HuH-7.5 (cell line): Measurements from ENCODE around the gene BACH2.

ENCODE experiments used
- DNase-seq: peaks from one replicate; pipeline ENCODE4 v3.0.0; 2011; ENCODE audit warnings: low spot score

BACH2 gene

DNA sequence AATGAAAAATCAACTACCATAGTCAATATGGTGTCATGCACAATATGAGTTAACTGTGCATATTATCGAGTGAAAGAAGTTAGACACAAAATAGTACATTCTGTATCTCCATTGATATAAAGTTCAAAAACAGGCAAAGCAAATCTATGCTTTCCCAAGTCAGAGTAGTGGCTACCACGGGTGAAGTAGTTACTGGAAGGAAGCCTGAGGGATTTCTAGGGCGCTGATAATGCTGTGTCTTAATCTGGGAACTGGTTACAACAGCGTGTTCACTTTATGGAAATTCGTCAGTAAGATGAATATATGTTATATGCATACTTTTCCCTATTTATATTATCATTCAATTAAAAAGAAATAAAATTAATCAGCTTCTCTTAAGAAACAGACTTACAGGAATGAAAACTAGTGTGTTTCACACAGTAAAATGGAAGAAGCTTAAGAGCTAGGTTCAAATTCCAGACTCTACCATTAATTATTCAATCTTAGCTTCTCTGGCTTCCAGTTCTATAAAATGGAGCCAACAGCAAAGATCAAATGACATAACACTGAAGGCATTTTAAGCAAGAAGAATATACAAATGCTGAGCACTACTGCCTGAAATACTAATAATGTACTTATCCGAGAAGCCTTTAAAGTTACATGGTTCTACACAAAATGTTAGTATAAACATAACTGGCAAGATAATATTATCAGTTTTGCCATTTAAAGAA, 19.2 kb downstream of the BACH2 start:
- no peak for DNase-seq

DNA sequence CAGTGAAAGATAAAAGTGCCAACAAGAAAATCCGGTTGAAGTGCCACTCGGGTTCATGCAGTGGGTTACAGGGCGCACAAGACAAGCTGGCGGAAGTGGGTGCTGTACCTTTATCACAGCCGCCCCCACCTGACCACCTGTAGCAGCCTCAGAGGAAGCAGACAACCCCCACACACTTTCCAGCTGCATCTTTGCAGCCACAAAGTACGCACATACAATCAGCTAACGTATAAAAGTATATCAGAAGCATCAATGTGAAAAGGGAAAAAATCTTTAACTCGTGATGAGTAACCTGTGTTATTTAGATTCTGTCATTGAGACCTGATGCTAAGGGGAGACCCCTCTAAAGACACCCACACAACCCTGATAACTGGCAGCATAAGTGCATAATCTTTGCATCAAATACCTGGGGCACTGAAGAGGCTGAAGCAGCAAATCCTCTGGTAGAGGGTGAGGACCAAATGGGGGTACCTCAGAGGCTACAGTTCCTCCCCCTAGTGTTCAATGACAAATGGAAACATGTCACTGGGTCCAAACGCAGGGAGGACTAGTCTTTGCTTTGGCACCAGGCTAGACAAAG, 22.1 kb downstream of the BACH2 start:
- DNase-seq = no peak

DNA sequence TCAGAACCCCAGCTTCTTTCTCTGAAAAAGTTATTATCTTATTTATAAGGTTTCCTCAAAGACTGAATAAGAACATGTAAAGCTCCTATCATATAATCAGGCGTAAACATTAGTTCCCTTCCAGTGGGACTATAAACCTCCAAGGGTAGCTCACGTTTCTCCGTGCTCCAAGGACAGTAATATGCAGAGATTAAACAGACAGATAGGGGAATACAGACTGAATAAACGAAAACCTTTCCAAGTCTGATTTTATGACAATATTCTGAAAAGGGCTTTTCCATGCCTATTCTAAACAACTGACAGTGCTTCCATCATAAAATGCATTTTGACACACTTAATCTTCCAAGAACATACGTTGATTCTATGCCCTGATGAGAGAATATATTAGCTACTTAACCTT, 22.8 kb downstream of the BACH2 start:
- no peak for DNase-seq

DNA sequence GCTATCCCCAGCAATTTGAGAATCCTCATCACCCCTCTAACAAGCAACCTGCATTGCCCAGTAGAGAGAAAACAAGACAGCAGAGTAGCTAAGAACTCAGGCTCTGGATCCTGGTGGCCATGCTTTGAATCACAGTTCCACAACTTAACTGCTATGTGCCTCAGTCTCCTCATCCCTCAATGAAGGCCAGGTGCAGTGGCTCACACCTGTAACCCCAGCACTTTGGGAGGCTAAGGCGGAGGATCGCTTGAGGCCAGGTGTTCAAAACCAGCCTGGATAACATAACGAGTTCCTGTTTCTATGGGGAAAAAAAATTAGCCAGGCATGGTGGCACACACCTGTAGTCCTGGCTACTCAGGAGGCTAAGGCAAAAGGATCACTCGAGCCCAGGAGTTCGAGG, 23.7 kb downstream of the BACH2 start:
- DNase-seq = no peak

GRCh38 chr6:90271831-90272230, 24.8 kb downstream of the BACH2 start:
- DNase-seq = no peak

DNA sequence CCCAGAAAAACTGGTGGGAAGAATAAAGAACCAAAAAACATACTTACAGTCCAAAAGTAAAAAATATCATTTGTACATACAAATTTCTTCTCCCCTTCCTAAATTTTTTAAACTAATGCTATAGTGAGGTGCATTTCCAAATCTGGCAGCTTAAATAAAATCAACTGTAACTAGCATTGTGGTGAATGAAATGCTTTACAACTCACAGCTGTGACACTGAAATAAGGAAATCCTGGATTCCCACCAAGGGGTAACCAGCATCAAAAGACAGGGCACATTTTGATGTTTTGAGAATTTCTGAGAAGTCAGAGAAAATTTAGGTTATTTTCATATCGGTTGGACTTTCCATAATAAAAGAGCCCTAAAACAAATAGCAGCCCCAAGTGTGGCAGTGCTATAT, 27.3 kb downstream of the BACH2 start:
- no peak for DNase-seq

DNA sequence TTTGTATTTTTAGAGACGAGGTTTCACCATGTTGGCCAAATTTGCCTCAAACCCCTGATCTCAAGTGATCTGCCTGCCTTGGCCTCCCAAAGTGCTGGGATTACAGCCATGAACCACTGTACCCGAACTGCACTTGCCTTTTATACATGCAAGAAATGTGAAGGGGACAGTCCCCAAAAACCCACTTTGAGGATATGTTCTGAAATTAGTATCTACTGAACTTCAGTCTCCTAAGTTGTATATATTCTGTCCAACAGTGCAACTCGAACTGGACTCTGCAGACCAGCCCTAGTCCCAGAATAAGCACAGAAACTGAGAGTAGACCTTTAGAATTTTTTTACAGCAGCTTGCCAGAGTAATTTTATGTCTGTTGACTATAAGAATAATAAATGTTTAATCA, 28.5 kb downstream of the BACH2 start:
- no peak for DNase-seq

GRCh38 chr6:90266905-90267621, 29.6 kb downstream of the BACH2 start:
- no peak for DNase-seq

DNA sequence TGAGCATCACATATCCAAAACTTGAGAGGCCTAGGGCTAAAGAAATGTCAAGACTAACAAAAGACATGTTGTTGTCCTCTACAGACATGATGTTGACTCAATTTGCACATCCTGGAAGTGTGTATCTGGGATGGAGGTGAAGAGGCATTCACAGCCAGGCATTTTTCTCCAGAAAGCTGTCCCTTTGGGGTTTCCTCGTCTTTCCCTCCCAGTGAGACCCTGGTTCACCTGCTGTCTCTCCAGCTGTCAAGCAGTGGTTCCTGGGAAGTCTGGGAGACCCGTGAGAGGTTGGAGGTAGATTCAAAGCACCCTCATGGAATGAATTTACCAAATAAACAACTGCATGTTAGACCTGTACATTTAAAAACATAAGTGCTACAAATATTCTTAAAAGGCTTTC, 32.1 kb downstream of the BACH2 start:
- no peak for DNase-seq

GRCh38 chr6:90263633-90264032, 33.0 kb downstream of the BACH2 start:
- no peak for DNase-seq

DNA sequence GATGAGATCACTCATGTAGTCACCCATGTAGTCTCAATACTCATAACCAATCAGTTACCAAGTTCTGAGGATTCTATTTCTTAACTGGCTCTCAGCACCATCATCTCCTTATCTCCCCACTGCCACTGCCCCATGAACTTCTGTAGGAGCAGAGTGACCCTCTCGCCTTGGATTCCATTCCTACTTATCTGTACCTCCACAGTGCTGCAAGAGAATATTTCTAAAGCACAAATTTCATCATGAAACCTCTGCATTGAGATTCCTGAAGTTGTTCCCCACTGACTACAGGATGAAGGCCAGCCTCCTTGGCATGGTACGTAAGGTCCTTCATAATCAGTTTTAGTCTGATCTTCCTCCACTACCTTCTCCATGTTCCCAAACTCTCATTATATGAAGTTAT, 34.8 kb downstream of the BACH2 start:
- DNase-seq = no peak

- DNase-seq = no peak
These were observed 39.2 kb downstream of the BACH2 start for GRCh38 chr6:90257486-90257738.

DNA sequence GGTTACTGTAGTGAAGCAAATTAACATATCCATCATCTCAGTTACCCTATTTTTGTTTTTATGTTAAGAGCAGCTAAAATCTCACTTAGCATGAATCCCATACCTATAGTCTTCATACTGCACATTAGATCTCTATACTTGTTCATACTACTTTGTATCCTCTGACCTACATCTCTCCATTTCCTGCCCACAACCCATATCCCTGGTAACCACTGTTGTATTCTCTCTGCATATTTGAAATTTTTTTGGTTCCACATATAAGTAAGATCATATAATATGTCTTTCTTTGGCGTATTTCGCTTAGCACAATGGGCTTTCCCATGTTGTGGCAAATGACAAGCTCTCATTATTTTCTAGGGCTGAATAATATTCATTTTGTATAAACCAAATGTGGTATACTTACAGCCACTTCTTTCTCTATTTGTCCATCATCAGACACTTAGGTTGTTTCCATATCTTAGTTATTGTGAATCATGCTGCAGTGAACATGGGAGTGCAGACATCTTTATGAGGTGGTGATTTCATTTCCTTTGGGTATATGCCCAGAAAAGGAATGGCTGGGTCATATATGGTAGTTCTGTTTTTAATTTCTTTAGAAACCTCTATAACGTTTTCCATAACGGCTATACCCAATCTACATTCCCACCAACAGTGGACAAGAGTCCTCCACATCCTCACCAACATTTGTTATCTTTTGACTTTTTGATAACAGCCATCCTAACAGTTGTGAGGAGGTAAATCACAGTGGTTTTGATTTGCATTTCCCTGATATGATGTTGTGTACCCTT, 39.8 kb downstream of the BACH2 start:
- no peak for DNase-seq

DNA sequence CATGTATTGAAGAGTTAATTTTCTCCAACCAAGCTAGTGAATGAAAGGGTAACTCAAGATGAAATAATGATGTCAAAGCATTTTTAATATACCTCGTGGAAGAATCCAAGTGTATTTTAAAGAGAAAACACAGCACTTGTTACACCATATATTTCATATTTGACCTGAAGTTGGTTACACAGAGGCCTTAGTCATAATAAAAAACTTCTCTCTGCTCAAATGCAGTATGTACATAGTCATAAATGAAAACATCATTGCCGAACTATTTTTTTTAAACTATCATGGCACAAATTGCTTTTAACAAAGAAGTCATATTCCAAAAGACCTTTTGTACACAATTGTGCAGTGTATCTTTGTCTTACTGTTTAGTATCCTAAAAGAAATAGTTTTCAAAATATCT, 43.0 kb downstream of the BACH2 start:
- DNase-seq = no peak

DNA sequence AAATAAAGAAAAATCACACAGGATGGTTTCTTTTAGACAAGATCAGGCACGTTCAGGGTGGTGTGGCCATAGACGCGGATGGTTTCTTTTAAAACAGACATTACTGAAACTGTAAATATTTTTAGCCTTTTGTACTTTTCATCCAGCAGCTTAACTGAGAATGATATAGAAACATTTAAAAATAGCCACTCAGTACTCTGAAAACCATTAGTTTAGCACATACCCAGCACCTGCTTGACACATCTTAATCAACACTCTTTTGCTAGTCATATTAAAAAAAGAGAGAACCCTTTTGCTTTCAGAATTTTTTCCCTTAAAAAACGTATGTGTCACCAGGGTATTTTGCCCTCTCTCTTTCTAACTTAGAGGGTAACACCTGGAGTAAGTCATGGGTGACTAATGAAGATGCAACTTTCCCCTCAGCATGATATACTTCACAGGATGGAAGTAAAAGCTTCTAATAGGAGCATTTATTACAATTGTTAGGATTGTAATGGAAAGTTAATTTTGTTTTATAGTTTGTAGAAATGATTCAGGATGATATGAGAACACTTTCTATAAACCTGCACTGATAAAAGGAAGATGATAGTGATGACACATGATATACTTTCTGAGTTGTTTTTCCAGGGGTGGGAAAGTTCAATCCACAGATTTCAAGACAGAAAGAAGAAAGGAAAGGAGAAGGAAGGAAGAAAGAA, 45.2 kb downstream of the BACH2 start:
- DNase-seq = no peak

DNA sequence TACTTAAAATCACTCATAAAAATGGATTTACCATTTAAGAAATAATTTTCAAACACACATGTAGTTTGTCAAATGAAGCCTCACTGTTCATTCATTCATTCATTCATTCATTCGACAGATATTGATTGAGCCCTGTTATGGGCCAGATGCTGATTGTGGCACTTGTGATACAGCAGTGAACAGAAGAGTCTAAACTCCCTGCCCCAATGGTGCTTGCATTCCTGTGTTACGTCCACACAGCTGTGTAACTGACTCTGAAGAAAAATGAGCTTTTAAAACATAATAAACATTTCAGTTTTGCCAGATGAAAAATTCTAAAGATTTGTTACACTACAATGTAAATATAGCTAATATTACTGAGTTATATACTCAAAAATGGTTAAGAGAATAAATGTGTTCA, 46.2 kb downstream of the BACH2 start:
- no peak for DNase-seq

DNA sequence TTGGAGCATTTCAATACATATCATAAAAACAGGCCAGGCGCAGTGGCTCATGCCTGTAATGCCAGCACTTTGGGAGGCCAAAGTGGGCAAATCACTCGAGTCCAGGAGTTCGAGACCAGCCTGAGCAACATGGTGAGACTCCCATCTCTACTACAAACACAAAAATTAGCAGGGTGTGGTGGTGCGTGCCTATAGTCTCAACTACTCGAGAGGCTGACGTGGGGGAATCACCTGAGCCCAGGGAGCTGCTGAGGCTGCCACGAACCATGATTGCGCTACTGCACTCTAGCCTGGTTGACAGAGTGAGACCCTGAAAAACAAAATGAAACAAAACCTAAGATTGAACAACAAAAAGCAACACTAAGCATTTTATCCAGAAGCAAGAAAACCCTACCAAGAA, 47.2 kb downstream of the BACH2 start:
- no peak for DNase-seq

DNA sequence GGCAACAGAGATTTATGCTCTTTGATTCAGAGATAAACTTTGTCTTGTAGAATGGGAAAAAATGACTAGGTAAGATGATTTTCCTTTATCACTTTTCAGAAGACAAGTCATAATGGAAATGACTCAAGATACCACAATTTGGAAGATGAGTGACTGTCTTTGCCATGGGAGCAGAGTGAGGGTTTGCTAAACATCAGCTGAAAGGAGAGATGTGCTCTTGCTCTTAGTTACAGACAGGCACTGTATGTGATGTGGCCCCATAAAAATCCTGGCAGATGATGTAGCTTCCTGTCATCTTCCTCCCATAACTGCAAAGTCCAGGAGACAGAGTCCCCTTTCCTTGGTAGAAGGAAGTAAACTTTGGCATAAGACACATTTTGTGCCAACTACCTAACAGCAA, 47.6 kb downstream of the BACH2 start:
- no peak for DNase-seq

GRCh38 chr6:90247262-90247661, 49.4 kb downstream of the BACH2 start:
- no peak for DNase-seq

- no peak for DNase-seq
These were observed 55.3 kb downstream of the BACH2 start for GRCh38 chr6:90241229-90241880.

DNA sequence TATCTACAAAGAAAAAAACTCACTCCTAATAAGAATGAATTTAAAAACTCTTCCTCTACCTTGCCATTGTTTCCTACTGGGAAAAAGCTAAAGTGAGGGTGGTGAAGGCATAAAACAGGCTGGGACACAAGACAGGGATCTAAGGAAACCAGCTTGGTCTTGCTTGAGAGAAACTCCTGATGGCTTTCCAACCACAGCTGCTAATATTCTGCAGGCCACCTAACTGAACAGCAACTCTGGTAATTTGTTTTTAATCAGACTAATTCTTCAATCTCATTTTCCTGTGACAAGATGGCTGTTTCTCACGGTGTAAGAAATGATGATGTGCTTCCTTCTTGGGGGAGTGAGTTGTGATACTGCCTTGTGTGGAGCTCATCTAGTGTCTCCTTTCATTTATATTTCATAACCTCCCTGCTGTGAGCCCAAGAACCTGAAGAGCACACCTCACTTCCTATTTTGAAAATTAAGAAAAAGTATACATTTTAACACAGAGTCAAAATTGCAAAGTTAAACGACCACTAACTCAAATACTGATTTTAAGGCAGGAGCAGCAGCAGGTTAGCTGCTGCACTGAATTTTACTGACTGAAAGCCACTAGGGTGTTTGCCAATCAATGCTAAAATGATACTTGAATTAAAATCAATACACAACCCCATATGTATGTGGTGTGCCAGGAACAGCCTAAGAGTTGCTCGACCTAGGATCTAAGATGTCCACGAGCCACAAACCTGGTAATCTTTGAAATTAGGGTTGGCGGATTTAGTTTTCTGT, 58.0 kb downstream of the BACH2 start:
- no peak for DNase-seq
